Fibroblast of gingiva (primary cell): ENCODE measurements around the gene RTP3.
"Not testable (repeated sequence)": the region's sequence is repeated elsewhere in the genome, so short reads cannot be mapped to it uniquely, and the experiment has no call there.

Experiments
- DNase-seq: peaks from one replicate; pipeline ENCODE4 v3.0.0-alpha.2; 2011; ENCODE audit warnings: low read depth

The RTP3 gene

GRCh38 chr3:46491089-46492070, 6.4 kb upstream of the RTP3 start:
- no peak for DNase-seq

GRCh38 chr3:46492890-46493547, 4.8 kb upstream of the RTP3 start:
- no peak for DNase-seq

GRCh38 chr3:46494491-46494890, 3.3 kb upstream of the RTP3 start:
- not testable (repeated sequence) for DNase-seq

- DNase-seq: peak; percentile 53
These were observed 1.8 kb upstream of the RTP3 start for GRCh38 chr3:46495901-46496456.

- DNase-seq: no peak
These were observed 825 bp upstream of the RTP3 start for GRCh38 chr3:46496746-46497555.

- DNase-seq: no peak
These were observed 1.2 kb downstream of the RTP3 start for GRCh38 chr3:46498916-46499519.

GRCh38 chr3:46500656-46501635, 3.2 kb downstream of the RTP3 start:
- peak; percentile 55 for DNase-seq

GRCh38 chr3:46501702-46502101, 3.9 kb downstream of the RTP3 start:
- no peak for DNase-seq

- peak; percentile 38 for DNase-seq
These were observed 5.6 kb downstream of the RTP3 start for GRCh38 chr3:46503200-46503874.

- DNase-seq: no peak
These were observed 7.0 kb downstream of the RTP3 start for GRCh38 chr3:46504789-46505188.

- no peak for DNase-seq
These were observed 8.2 kb downstream of the RTP3 start for GRCh38 chr3:46505953-46506352.

- no peak for DNase-seq
These were observed 8.8 kb downstream of the RTP3 start for GRCh38 chr3:46506526-46506925.

GRCh38 chr3:46508850-46509591, 11.2 kb downstream of the RTP3 start:
- DNase-seq: no peak

- DNase-seq: no peak
These were observed 11.9 kb downstream of the RTP3 start for GRCh38 chr3:46509661-46510187.

- no peak for DNase-seq
These were observed 14.5 kb downstream of the RTP3 start for GRCh38 chr3:46512191-46512749.

GRCh38 chr3:46516521-46516920, 18.7 kb downstream of the RTP3 start:
- DNase-seq: no peak

GRCh38 chr3:46517016-46517783, 19.4 kb downstream of the RTP3 start:
- DNase-seq: peak; percentile 87

GRCh38 chr3:46517784-46518181, 20.0 kb downstream of the RTP3 start:
- DNase-seq: no peak
